Stimulated activated CD8-positive, alpha-beta memory T cell treated with anti-CD3 and anti-CD28 coated beads, Interleukin-4, amount 100 ng/mL, for 4 hours (primary cell): ENCODE data around the gene CRK.
"Not testable (repeated sequence)": the region's sequence is repeated elsewhere in the genome, so short reads cannot be mapped to it uniquely, and the experiment has no call there.

Experiments used
- DNase-seq, 2 donors: peaks; one replicate each; pipeline ENCODE4 v3.0.0-alpha.2; 2020; ENCODE audit warnings: low read depth in 2 of 2, low spot score in 1 of 2

CRK gene

GRCh38 chr17:1467898-1468492, 12.0 kb upstream of the CRK start:
- no peak for DNase-seq

- DNase-seq, result no peak
Observed at GRCh38 chr17:1467258-1467657, 11.2 kb upstream of the CRK start.

GRCh38 chr17:1464186-1464585, 8.2 kb upstream of the CRK start:
- no peak for DNase-seq

GRCh38 chr17:1462164-1463112, 6.4 kb upstream of the CRK start:
- no peak for DNase-seq

GRCh38 chr17:1461198-1461944, 5.3 kb upstream of the CRK start:
- no peak for DNase-seq

- no peak for DNase-seq
Observed at GRCh38 chr17:1460233-1460632, 4.2 kb upstream of the CRK start.

- no peak for DNase-seq
Observed at GRCh38 chr17:1455291-1455796, 688 bp downstream of the CRK start.

- no peak for DNase-seq
Observed at GRCh38 chr17:1454541-1454940, 1.5 kb downstream of the CRK start.

- not testable (repeated sequence) for DNase-seq
Observed at GRCh38 chr17:1453694-1454093, 2.3 kb downstream of the CRK start.

GRCh38 chr17:1452836-1453235, 3.2 kb downstream of the CRK start:
- no peak for DNase-seq

GRCh38 chr17:1450261-1450660, 5.8 kb downstream of the CRK start:
- not testable (repeated sequence) for DNase-seq

- no peak for DNase-seq
Observed at GRCh38 chr17:1449412-1449967, 6.5 kb downstream of the CRK start.

- DNase-seq, result no peak
Observed at GRCh38 chr17:1447052-1447451, 9.0 kb downstream of the CRK start.

GRCh38 chr17:1446201-1446600, 9.8 kb downstream of the CRK start:
- DNase-seq, result no peak

GRCh38 chr17:1445695-1446094, 10.3 kb downstream of the CRK start:
- not testable (repeated sequence) for DNase-seq

- not testable (repeated sequence) for DNase-seq
Observed at GRCh38 chr17:1442721-1443120, 13.3 kb downstream of the CRK start.

GRCh38 chr17:1442187-1442586, 13.8 kb downstream of the CRK start:
- no peak for DNase-seq

- no peak for DNase-seq
Observed at GRCh38 chr17:1440921-1441320, 15.1 kb downstream of the CRK start.

GRCh38 chr17:1438593-1439083, 17.4 kb downstream of the CRK start:
- no peak for DNase-seq

- no peak for DNase-seq
Observed at GRCh38 chr17:1435326-1435725, 20.7 kb downstream of the CRK start.

- DNase-seq, result no peak
Observed at GRCh38 chr17:1434150-1434549, 21.9 kb downstream of the CRK start.
